HCT116 (cell line): ENCODE data around the gene HMCN2. TPM values are rescaled to one million over a fixed set of nuclear protein-coding genes. Genes with fewer than 3 reads are reported as not detected.

Source experiments
- ATAC-seq: fragments of 200-7000 bp; cut with Tn5 transposase; 2 replicates; pipeline ENCODE4 v1.9.1; 2020; ENCODE audit warnings: mild to moderate bottlenecking, moderate library complexity
- BruUV-seq: library from RNA; stranded (reverse); fragments of 400-500 nt; replicated peaks from 2 replicates; lab custom pipeline; 2021; lab: Mats Ljungman, UMichigan
- CTCF ChIA-PET: fragments of 300-600 bp; sonication (Branson Sonifier 250); formaldehyde crosslinking; loops from one replicate; lab custom pipeline; 2021; ENCODE audit warnings: antibody characterized with exemption; lab: Charles Lee
- POLR2A ChIA-PET: fragments of 300-600, 350-600 bp; sonication (Branson Sonifier 250); formaldehyde crosslinking; loops from one replicate; lab custom pipeline; 2021; ENCODE audit warnings: antibody characterized with exemption; lab: Charles Lee
- RAD21 ChIA-PET, 2 experiments: fragments of 300-600 bp; sonication (Branson Sonifier 250); formaldehyde crosslinking; loops; one replicate each; lab custom pipeline; 2023; ENCODE audit warnings: low total read pairs in 2 of 2; ENCODE audit not compliant: uncharacterized antibody in 2 of 2, unreplicated experiment in 2 of 2, low non-redundant PET in 1 of 2; lab: Charles Lee
- DNase-seq: peaks from one replicate; pipeline ENCODE4 v3.0.0-alpha.2; 2010; ENCODE audit warnings: low read depth, low spot score
- H2AFZ ChIP-seq: fragments of 200-600 bp; shearing (Covaris generic), sonication (generic); 2 replicates; pipeline ENCODE4 v1.6.1; 2017; ENCODE audit warnings: low read depth, mixed run types, mixed read lengths, antibody characterized with exemption, low read length; ENCODE audit not compliant: poor library complexity, severe bottlenecking
- H3K27ac ChIP-seq: 2 replicates; pipeline ENCODE4 v1.5.1; 2012; ENCODE audit warnings: low read depth, low read length
- H3K27me3 ChIP-seq: fragments of 200-600 bp; sonication (generic); 2 replicates; pipeline ENCODE4 v1.6.1; 2016; ENCODE audit warnings: mixed run types, low read length, mixed read lengths; ENCODE audit not compliant: insufficient read depth
- H3K36me3 ChIP-seq, 2 experiments: fragments of 200-500 bp in 1 of 2; fragments of 200-600 bp in 1 of 2; sonication (Bioruptor generic) in 1 of 2; sonication (generic) in 1 of 2; 2 replicates each; pipeline versions ENCODE4 v1.5.1 to v1.6.1; 2014 to 2016; ENCODE audit warnings: low read length in 2 of 2, inconsistent platforms in 1 of 2, mixed read lengths in 1 of 2, mixed run types in 1 of 2; ENCODE audit not compliant: insufficient read depth in 2 of 2, control insufficient read depth in 1 of 2
- H3K4me1 ChIP-seq, 2 experiments: fragments of 200-600 bp in 1 of 2; sonication (generic) in 1 of 2; 2 replicates each; pipeline versions ENCODE4 v1.5.1 to v1.6.1; 2012 to 2017; ENCODE audit warnings: low read length in 2 of 2, inconsistent platforms in 1 of 2, mild to moderate bottlenecking in 1 of 2, mixed read lengths in 1 of 2, mixed run types in 1 of 2, moderate library complexity in 1 of 2; ENCODE audit not compliant: insufficient read depth in 2 of 2, control insufficient read depth in 1 of 2
- H3K4me2 ChIP-seq: fragments of 200-600 bp; sonication (generic); 2 replicates; pipeline ENCODE4 v1.6.1; 2017; ENCODE audit warnings: mixed run types, low read length, mixed read lengths
- H3K4me3 ChIP-seq, 2 experiments: fragments of 200-600 bp in 1 of 2; sonication (generic) in 1 of 2; replicated peaks in 1 of 2; 2 replicates each; pipeline ENCODE4 v1.5.1; 2011 to 2016; ENCODE audit warnings: low read length in 2 of 2, control low read depth in 1 of 2, low read depth in 1 of 2, mild to moderate bottlenecking in 1 of 2, mixed read lengths in 1 of 2, mixed run types in 1 of 2
- H3K79me2 ChIP-seq: fragments of 200-600 bp; sonication (generic); 2 replicates; pipeline ENCODE4 v1.6.1; 2017; ENCODE audit warnings: mild to moderate bottlenecking, mixed run types, low read length, moderate library complexity, mixed read lengths; ENCODE audit not compliant: insufficient read depth
- H3K9ac ChIP-seq: fragments of 200-600 bp; sonication (generic); 2 replicates; pipeline ENCODE4 v1.6.1; 2016; ENCODE audit warnings: low read length, mixed read lengths
- H3K9me2 ChIP-seq: fragments of 200-600 bp; sonication (generic), shearing (Covaris generic); 2 replicates; pipeline ENCODE4 v1.6.1; 2017; ENCODE audit warnings: mixed run types, mild to moderate bottlenecking, moderate library complexity; ENCODE audit not compliant: insufficient read depth
- H3K9me3 ChIP-seq, 2 experiments: fragments of 200-500 bp in 1 of 2; fragments of 200-600 bp in 1 of 2; sonication (Bioruptor generic) in 1 of 2; sonication (generic) in 1 of 2; 2 replicates each; pipeline ENCODE4 v1.6.1; 2014 to 2017; ENCODE audit warnings: low read length in 2 of 2, mixed read lengths in 2 of 2, inconsistent platforms in 1 of 2, low read depth in 1 of 2, mild to moderate bottlenecking in 1 of 2, mixed run types in 1 of 2, moderate library complexity in 1 of 2; ENCODE audit not compliant: control insufficient read depth in 1 of 2, insufficient read depth in 1 of 2
- H4K20me1 ChIP-seq: fragments of 200-600 bp; sonication (generic), shearing (Covaris generic); 2 replicates; pipeline ENCODE4 v1.6.1; 2017; ENCODE audit warnings: mixed run types, mild to moderate bottlenecking, moderate library complexity; ENCODE audit not compliant: insufficient read depth
- CBX3 ChIP-seq: IDR thresholded peaks from 2 replicates; pipeline ENCODE4 v1.6.1; 2012; ENCODE audit warnings: low read depth
- CEBPB ChIP-seq: IDR thresholded peaks from 2 replicates; pipeline ENCODE4 v1.6.1; 2012; ENCODE audit warnings: low read depth
- EGR1 ChIP-seq: IDR thresholded peaks from 2 replicates; pipeline ENCODE4 v1.6.1; 2012; ENCODE audit warnings: low read depth
- ELF1 ChIP-seq: IDR thresholded peaks from 2 replicates; pipeline ENCODE4 v1.6.1; 2012; ENCODE audit warnings: low read depth, borderline replicate concordance
- EZH2 ChIP-seq: fragments of 200-600 bp; sonication (generic); IDR thresholded peaks from 2 replicates; pipeline ENCODE4 v1.6.1; 2017; ENCODE audit warnings: antibody characterized with exemption, mixed run types
- EZH2phosphoT487 ChIP-seq: fragments of 200-600 bp; IDR thresholded peaks from 2 replicates; pipeline ENCODE4 v1.6.1; 2018; ENCODE audit warnings: antibody characterized with exemption, borderline replicate concordance
- JUND ChIP-seq: IDR thresholded peaks from 2 replicates; pipeline ENCODE4 v1.6.1; 2012
- POLR2A ChIP-seq: IDR thresholded peaks from 2 replicates; pipeline ENCODE4 v1.7.0; 2011; ENCODE audit warnings: borderline replicate concordance; ENCODE audit not compliant: insufficient read depth, insufficient read length; ENCODE audit errors: extremely low read depth
- RAD21 ChIP-seq: IDR thresholded peaks from 2 replicates; pipeline ENCODE4 v1.6.1; 2012; ENCODE audit warnings: low read depth, mild to moderate bottlenecking
- SRF ChIP-seq: IDR thresholded peaks from 2 replicates; pipeline ENCODE4 v1.6.1; 2012; ENCODE audit warnings: low read depth
- ZNF274 ChIP-seq: fragments of 200-500 bp; sonication (Bioruptor generic); IDR thresholded peaks from 2 replicates; pipeline ENCODE4 v1.6.1; 2014; ENCODE audit warnings: mild to moderate bottlenecking, low read depth, low read length, inconsistent platforms
- intact Hi-C: fragments of 100-400 bp; cut with micrococcal nuclease; formaldehyde crosslinking; loops from 2 replicates; pipeline ENCODE4 v1.10.0; 2022
- total RNA-seq: library from RNA; stranded (reverse); gene quantifications from one replicate; pipeline ENCODE4 v1.2.1, GENCODE V29; 2021; ENCODE audit not compliant: unreplicated experiment
- TF ChIP-seq, protein P1 (sequence below): IDR thresholded peaks from 2 replicates; pipeline ENCODE4 v1.6.1; 2012; ENCODE audit warnings: low read depth
- TF ChIP-seq, protein P2 (sequence below), 3 experiments: fragments of 200-600 bp in 1 of 3; sonication (generic) in 1 of 3; IDR thresholded peaks in 2 of 3; conservative IDR thresholded peaks in 1 of 3; 2 replicates each; pipeline ENCODE4 v1.5.1; 2012 to 2017; ENCODE audit warnings: low read depth in 2 of 3, low read length in 2 of 3, antibody characterized with exemption in 1 of 3, borderline replicate concordance in 1 of 3, control low read depth in 1 of 3, mild to moderate bottlenecking in 1 of 3, mixed read lengths in 1 of 3, mixed run types in 1 of 3, moderate library complexity in 1 of 3; ENCODE audit not compliant: insufficient read depth in 1 of 3
- TF ChIP-seq, protein P3 (sequence below): IDR thresholded peaks from 2 replicates; pipeline ENCODE4 v1.6.1; 2012

HMCN2 gene
- total RNA-seq, 1 experiment from 2014 or later = 0.22 TPM

DNA sequence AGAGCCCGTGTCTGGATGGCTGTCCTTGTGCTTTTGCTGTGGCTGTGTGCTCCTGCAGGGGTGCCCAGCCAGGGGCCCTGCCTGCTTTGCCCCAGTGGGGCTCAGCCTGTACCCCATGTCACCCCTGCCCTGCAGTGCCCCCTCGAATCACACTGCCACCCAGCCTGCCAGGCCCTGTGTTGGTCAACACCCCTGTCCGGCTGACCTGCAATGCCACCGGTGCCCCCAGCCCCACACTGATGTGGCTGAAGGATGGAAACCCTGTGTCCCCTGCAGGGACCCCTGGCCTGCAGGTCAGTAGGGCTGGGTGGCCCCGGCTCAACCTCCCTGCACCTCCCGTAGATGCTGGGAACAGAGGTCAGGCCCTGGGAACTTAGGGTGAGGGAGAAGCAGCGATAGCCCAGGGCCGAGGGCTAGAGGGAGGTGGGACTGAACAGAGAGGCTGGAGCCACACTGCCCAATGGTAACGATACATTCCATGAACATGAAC lies 96.4 kb downstream of the HMCN2 start:
- ATAC-seq (no peak), DNase-seq (no peak)
- ChIA-PET CTCF (no interaction called here), POLR2A (no interaction called here), RAD21 (no interaction called here)
- H4K20me1 ChIP-seq = no peaks in the 10 kb centered on the region
- no peaks in the 10 kb centered on the region for H3K9me3 ChIP-seq
- no peak overlapping the region for H3K4me2 ChIP-seq
- H3K9ac ChIP-seq = no peak overlapping the region
- intact Hi-C loops = no loop called here
- H3K36me3 ChIP-seq = no peaks in the 10 kb centered on the region
- no TSS peak for BruUV-seq
- H3K27ac ChIP-seq = no peak overlapping the region
- H3K27me3 ChIP-seq = no peaks in the 10 kb centered on the region
- H3K9me2 ChIP-seq = no peaks in the 10 kb centered on the region
- TF ChIP-seq SRF (no peak), POLR2A (no peak), CBX3 (no peak)
- no peaks in the 10 kb centered on the region for H3K79me2 ChIP-seq
- no peak overlapping the region for H2AFZ ChIP-seq
- H3K4me1 ChIP-seq = peaks cover 3 to 11% of the 10 kb centered on the region in 2 experiments; a peak in 3 of 4 replicates
- H3K4me3 ChIP-seq = no peak overlapping the region

GRCh38 chr9:130362691-130363090 lies 97.1 kb downstream of the HMCN2 start:
- no peaks in the 10 kb centered on the region for H4K20me1 ChIP-seq
- H3K27me3 ChIP-seq = no peaks in the 10 kb centered on the region
- no peak overlapping the region for H3K27ac ChIP-seq
- ChIA-PET RAD21 (no interaction called here), CTCF (no interaction called here), POLR2A (no interaction called here)
- H3K4me3 ChIP-seq = no peak overlapping the region
- no peak overlapping the region for H3K4me2 ChIP-seq
- intact Hi-C loops = no loop called here
- H3K9me3 ChIP-seq = no peaks in the 10 kb centered on the region
- no TSS peak for BruUV-seq
- ATAC-seq (no peak), DNase-seq (no peak)
- H3K4me1 ChIP-seq = peaks cover 3 to 11% of the 10 kb centered on the region in 2 experiments; a peak in 3 of 4 replicates
- no peak for TF ChIP-seq EZH2phosphoT487
- no peak for TF ChIP-seq RAD21
- TF ChIP-seq EZH2 = no peak
- TF ChIP-seq, protein P1, sequence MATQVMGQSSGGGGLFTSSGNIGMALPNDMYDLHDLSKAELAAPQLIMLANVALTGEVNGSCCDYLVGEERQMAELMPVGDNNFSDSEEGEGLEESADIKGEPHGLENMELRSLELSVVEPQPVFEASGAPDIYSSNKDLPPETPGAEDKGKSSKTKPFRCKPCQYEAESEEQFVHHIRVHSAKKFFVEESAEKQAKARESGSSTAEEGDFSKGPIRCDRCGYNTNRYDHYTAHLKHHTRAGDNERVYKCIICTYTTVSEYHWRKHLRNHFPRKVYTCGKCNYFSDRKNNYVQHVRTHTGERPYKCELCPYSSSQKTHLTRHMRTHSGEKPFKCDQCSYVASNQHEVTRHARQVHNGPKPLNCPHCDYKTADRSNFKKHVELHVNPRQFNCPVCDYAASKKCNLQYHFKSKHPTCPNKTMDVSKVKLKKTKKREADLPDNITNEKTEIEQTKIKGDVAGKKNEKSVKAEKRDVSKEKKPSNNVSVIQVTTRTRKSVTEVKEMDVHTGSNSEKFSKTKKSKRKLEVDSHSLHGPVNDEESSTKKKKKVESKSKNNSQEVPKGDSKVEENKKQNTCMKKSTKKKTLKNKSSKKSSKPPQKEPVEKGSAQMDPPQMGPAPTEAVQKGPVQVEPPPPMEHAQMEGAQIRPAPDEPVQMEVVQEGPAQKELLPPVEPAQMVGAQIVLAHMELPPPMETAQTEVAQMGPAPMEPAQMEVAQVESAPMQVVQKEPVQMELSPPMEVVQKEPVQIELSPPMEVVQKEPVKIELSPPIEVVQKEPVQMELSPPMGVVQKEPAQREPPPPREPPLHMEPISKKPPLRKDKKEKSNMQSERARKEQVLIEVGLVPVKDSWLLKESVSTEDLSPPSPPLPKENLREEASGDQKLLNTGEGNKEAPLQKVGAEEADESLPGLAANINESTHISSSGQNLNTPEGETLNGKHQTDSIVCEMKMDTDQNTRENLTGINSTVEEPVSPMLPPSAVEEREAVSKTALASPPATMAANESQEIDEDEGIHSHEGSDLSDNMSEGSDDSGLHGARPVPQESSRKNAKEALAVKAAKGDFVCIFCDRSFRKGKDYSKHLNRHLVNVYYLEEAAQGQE = no peak
- no peak for TF ChIP-seq CBX3
- TF ChIP-seq, protein P2, sequence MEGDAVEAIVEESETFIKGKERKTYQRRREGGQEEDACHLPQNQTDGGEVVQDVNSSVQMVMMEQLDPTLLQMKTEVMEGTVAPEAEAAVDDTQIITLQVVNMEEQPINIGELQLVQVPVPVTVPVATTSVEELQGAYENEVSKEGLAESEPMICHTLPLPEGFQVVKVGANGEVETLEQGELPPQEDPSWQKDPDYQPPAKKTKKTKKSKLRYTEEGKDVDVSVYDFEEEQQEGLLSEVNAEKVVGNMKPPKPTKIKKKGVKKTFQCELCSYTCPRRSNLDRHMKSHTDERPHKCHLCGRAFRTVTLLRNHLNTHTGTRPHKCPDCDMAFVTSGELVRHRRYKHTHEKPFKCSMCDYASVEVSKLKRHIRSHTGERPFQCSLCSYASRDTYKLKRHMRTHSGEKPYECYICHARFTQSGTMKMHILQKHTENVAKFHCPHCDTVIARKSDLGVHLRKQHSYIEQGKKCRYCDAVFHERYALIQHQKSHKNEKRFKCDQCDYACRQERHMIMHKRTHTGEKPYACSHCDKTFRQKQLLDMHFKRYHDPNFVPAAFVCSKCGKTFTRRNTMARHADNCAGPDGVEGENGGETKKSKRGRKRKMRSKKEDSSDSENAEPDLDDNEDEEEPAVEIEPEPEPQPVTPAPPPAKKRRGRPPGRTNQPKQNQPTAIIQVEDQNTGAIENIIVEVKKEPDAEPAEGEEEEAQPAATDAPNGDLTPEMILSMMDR (IDR thresholded peaks at IDR 0.05 in 2 of 3, conservative IDR thresholded peaks at IDR 0.05 in 1 of 3; ENCODE audit: borderline replicate concordance in 1 of 3, insufficient read depth in 1 of 3, low read depth in 2 of 3, low read length in 2 of 3) = no peak
- no peak for TF ChIP-seq POLR2A
- no peak for TF ChIP-seq JUND
- TF ChIP-seq ZNF274 = no peak
- TF ChIP-seq ELF1 = no peak
- TF ChIP-seq, protein P3, sequence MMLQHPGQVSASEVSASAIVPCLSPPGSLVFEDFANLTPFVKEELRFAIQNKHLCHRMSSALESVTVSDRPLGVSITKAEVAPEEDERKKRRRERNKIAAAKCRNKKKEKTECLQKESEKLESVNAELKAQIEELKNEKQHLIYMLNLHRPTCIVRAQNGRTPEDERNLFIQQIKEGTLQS = no peak
- no peak for TF ChIP-seq EGR1
- no peak for TF ChIP-seq CEBPB
- H2AFZ ChIP-seq = no peak overlapping the region
- no peak overlapping the region for H3K9ac ChIP-seq
- no peaks in the 10 kb centered on the region for H3K79me2 ChIP-seq
- H3K36me3 ChIP-seq = no peaks in the 10 kb centered on the region
- no peaks in the 10 kb centered on the region for H3K9me2 ChIP-seq
